Keratinocyte (primary cell): ENCODE measurements around the gene SEC63.

Experiments used
- CTCF ChIP-seq, 3 experiments: IDR thresholded peaks in 1 of 3; conservative IDR thresholded peaks in 1 of 3; optimal IDR thresholded peaks in 1 of 3; 2 replicates in 2 of 3; 3 replicates in 1 of 3; pipeline versions ENCODE3 to v1.5.1; 2011; ENCODE audit warnings: low read length in 3 of 3, mild to moderate bottlenecking in 3 of 3, moderate library complexity in 2 of 3, control low read depth in 1 of 3, inconsistent platforms in 1 of 3; ENCODE audit not compliant: insufficient read depth in 2 of 3; ENCODE audit errors: extremely low read depth in 1 of 3
- EZH2 ChIP-seq: IDR thresholded peaks from one replicate; pipeline ENCODE4 v1.6.1; 2012; ENCODE audit warnings: inconsistent platforms, mild to moderate bottlenecking, low read length, moderate library complexity

DNA sequence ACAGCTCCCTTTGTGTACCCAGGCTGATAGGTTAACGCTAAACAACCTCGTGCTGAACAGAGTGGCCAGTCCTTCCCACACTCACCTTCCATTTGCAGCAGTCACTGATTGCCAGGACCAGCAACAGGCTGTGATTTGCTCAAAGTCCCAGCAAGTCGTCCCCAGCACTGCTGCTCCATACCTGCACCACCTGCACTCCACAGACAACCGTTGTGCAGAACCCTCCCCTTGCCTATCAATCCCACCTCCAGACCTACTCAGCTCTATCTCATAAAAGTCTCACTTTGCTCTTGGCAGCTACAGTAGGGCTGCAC is 90.7 kb downstream of the SEC63 start:
- TF ChIP-seq CTCF (optimal IDR thresholded peaks at IDR 0.05 in 1 of 3, IDR thresholded peaks at IDR 0.05 in 1 of 3, conservative IDR thresholded peaks at IDR 0.05 in 1 of 3; ENCODE audit: extremely low read depth in 1 of 3, insufficient read depth in 2 of 3, low read length in 3 of 3) (no peak), EZH2 (no peak)
